PFSK-1 (cell line): ENCODE measurements around the gene FBXL14.

Experiments
- POLR2AphosphoS5 ChIP-seq: IDR thresholded peaks from 2 replicates; pipeline ENCODE4 v1.6.1; 2012; ENCODE audit warnings: low read depth, mild to moderate bottlenecking, control low read depth, low read length, moderate library complexity
- SIN3A ChIP-seq: IDR thresholded peaks from 2 replicates; pipeline ENCODE4 v1.6.1; 2012; ENCODE audit warnings: mild to moderate bottlenecking, low read length, moderate library complexity, borderline replicate concordance; ENCODE audit not compliant: insufficient read depth
- TAF1 ChIP-seq: IDR thresholded peaks from 2 replicates; pipeline ENCODE4 v1.6.1; 2012; ENCODE audit warnings: low read length, control low read depth, borderline replicate concordance; ENCODE audit not compliant: insufficient read depth
- TF ChIP-seq, protein P1 (sequence below), 2 experiments: IDR thresholded peaks; 2 replicates each; pipeline versions ENCODE4 v1.6.1 to v1.8.0; 2011 to 2012; ENCODE audit warnings: low read depth in 2 of 2, low read length in 2 of 2, control low read depth in 1 of 2, inconsistent platforms in 1 of 2, mild to moderate bottlenecking in 1 of 2, moderate library complexity in 1 of 2; ENCODE audit not compliant: insufficient read depth in 1 of 2

DNA sequence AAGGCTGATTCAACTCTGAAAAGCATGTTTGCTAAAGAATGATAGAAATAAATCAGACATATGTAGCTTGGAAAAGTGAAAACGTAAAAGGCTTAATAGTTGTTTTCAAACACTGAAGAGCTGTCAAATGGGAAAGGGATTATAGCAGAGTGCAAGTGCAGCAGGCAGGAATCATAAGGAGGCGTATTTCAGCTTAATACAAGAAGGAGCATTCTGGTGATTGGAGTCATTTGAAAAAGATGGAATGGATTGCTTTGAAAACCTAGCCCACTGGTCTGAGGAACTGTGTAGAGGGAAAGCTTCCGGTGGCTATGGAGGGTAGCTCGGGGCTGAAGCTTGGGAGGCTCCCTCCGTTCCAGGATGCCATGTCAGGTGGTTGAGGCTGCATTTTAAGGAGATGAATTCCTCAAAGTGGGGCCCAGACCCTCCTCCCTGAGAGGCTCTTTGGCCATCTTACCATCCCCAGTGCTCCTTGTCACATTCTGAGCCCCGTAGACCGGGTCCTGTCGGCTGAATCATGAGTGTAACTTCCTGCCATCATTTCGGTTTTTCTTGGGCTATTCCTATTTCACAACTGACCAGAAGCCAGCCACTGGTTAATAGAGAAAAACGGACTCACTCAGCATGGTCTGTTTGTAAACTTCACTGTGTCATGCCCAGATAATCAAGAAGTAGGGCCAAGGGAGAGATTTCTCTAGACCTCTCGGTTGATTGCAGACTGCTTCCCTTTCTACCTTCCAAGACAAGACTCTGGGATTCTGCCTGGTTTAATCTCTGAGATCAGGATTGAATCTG lies 41.1 kb upstream of the FBXL14 start:
- no peak for TF ChIP-seq POLR2AphosphoS5
- TF ChIP-seq, protein P1, sequence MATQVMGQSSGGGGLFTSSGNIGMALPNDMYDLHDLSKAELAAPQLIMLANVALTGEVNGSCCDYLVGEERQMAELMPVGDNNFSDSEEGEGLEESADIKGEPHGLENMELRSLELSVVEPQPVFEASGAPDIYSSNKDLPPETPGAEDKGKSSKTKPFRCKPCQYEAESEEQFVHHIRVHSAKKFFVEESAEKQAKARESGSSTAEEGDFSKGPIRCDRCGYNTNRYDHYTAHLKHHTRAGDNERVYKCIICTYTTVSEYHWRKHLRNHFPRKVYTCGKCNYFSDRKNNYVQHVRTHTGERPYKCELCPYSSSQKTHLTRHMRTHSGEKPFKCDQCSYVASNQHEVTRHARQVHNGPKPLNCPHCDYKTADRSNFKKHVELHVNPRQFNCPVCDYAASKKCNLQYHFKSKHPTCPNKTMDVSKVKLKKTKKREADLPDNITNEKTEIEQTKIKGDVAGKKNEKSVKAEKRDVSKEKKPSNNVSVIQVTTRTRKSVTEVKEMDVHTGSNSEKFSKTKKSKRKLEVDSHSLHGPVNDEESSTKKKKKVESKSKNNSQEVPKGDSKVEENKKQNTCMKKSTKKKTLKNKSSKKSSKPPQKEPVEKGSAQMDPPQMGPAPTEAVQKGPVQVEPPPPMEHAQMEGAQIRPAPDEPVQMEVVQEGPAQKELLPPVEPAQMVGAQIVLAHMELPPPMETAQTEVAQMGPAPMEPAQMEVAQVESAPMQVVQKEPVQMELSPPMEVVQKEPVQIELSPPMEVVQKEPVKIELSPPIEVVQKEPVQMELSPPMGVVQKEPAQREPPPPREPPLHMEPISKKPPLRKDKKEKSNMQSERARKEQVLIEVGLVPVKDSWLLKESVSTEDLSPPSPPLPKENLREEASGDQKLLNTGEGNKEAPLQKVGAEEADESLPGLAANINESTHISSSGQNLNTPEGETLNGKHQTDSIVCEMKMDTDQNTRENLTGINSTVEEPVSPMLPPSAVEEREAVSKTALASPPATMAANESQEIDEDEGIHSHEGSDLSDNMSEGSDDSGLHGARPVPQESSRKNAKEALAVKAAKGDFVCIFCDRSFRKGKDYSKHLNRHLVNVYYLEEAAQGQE (IDR thresholded peaks at IDR 0.05; ENCODE audit: insufficient read depth in 1 of 2, low read depth in 2 of 2, low read length in 2 of 2), result no peak
- TF ChIP-seq SIN3A, result no peak
- no peak for TF ChIP-seq TAF1
